Upper lobe of right lung (tissue), 1 donor: ENCODE data around the gene BRSK2. TPM values are rescaled to one million over a fixed set of nuclear protein-coding genes. Genes with fewer than 3 reads are reported as not detected.

ENCODE experiments used
- ATAC-seq: fragments of 200-7000 bp; cut with Tn5 transposase; one replicate; pipeline ENCODE4 v1.9.1; 2020; ENCODE audit warnings: mild to moderate bottlenecking, moderate library complexity
- DNase-seq: peaks from one replicate; pipeline ENCODE4 v3.0.0-alpha.2; 2020
- H3K27ac ChIP-seq: fragments of 200-600 bp; one replicate; pipeline ENCODE4 v1.8.0; 2022
- H3K27me3 ChIP-seq: fragments of 200-600 bp; one replicate; pipeline ENCODE4 v1.8.0; 2022; ENCODE audit warnings: mild to moderate bottlenecking
- H3K36me3 ChIP-seq: fragments of 200-600 bp; one replicate; pipeline ENCODE4 v1.8.0; 2022
- H3K4me1 ChIP-seq: fragments of 200-600 bp; one replicate; pipeline ENCODE4 v1.8.0; 2022
- H3K4me3 ChIP-seq: fragments of 200-600 bp; one replicate; pipeline ENCODE4 v1.8.0; 2022; ENCODE audit warnings: mild to moderate bottlenecking
- H3K9me3 ChIP-seq: fragments of 200-600 bp; one replicate; pipeline ENCODE4 v1.8.0; 2022
- CTCF ChIP-seq: fragments of 200-600 bp; IDR thresholded peaks from one replicate; pipeline ENCODE4 v1.8.0; 2022; ENCODE audit warnings: antibody characterized with exemption
- intact Hi-C: fragments of 100-400 bp; cut with DNase I; formaldehyde crosslinking; loops from one replicate; pipeline ENCODE4 v1.11.0; 2022
- total RNA-seq: library from RNA; stranded (reverse); fragmentation: NEBNext Ultra II Directional; extraction: Animal tissue kit (Norgen Biotek cat#: 25700); gene quantifications from one replicate; pipeline ENCODE4 v1.2.1, GENCODE V29; 2021
- donor health status: DM: no; HTN: yes; CAD: no; lungs with severe emphysema.

The BRSK2 gene
- total RNA-seq, 1 donor from 2014 or later: 0.26 TPM

- H3K36me3 ChIP-seq: no peaks in the 10 kb centered on the region
- no peak overlapping the region for H3K4me3 ChIP-seq
- ATAC-seq (no peak), DNase-seq (peak; percentile 53)
- no peaks in the 10 kb centered on the region for H3K27me3 ChIP-seq
- intact Hi-C loops: loop anchor here (10.0 kb wide), 1 partner anchor 295 kb away; no protein-coding TSS in a partner anchor
- no peaks in the 10 kb centered on the region for H3K9me3 ChIP-seq
- no peak for TF ChIP-seq CTCF
- peaks cover 23% of the 10 kb centered on the region for H3K4me1 ChIP-seq
- no peak overlapping the region for H3K27ac ChIP-seq
Observed at GRCh38 chr11:1499899-1500298, 110.2 kb downstream of the BRSK2 start.

GRCh38 chr11:1500466-1501420, 111.0 kb downstream of the BRSK2 start:
- Histone ChIP-seq H3K27me3 (no peaks in the 10 kb centered on the region), H3K4me1 (peaks cover 23% of the 10 kb centered on the region), H3K27ac (no peak overlapping the region), H3K4me3 (no peak overlapping the region), H3K9me3 (no peaks in the 10 kb centered on the region), H3K36me3 (no peaks in the 10 kb centered on the region)
- intact Hi-C loops: loop anchor here (10.0 kb wide), 1 partner anchor 296 kb away; no protein-coding TSS in a partner anchor
- no peak for TF ChIP-seq CTCF
- DNase-seq: peak; percentile 48
- ATAC-seq: no peak

- intact Hi-C loops: loop anchor here (10.0 kb wide), 1 partner anchor 297 kb away; no protein-coding TSS in a partner anchor
- H3K4me3 ChIP-seq: no peak overlapping the region
- H3K27me3 ChIP-seq: no peaks in the 10 kb centered on the region
- ATAC-seq (no peak), DNase-seq (no peak)
- no peaks in the 10 kb centered on the region for H3K9me3 ChIP-seq
- no peak overlapping the region for H3K27ac ChIP-seq
- TF ChIP-seq CTCF: no peak
- H3K36me3 ChIP-seq: no peaks in the 10 kb centered on the region
- peaks cover 24% of the 10 kb centered on the region for H3K4me1 ChIP-seq
Observed at GRCh38 chr11:1501421-1502167, 111.9 kb downstream of the BRSK2 start.

GRCh38 chr11:1502168-1502953, 112.6 kb downstream of the BRSK2 start:
- H3K4me3 ChIP-seq: no peak overlapping the region
- peaks cover 32% of the 10 kb centered on the region for H3K4me1 ChIP-seq
- TF ChIP-seq CTCF: no peak
- H3K27me3 ChIP-seq: no peaks in the 10 kb centered on the region
- intact Hi-C loops: loop anchor here (10.0 kb wide), 1 partner anchor 298 kb away; no protein-coding TSS in a partner anchor
- H3K27ac ChIP-seq: no peak overlapping the region
- no peaks in the 10 kb centered on the region for H3K9me3 ChIP-seq
- H3K36me3 ChIP-seq: no peaks in the 10 kb centered on the region
- no peak for DNase-seq
- ATAC-seq: no peak
